Loucy (cell line): Measurements from ENCODE around the gene VPS51.

Source experiments
- H2AFZ ChIP-seq: fragments of 200-600 bp; sonication (generic); 2 replicates; pipeline ENCODE4 v1.6.0; 2016; ENCODE audit warnings: antibody characterized with exemption, mild to moderate bottlenecking, low read length, moderate library complexity
- H3F3A ChIP-seq: fragments of 200-600 bp; 2 replicates; pipeline ENCODE4 v1.6.0; 2016; ENCODE audit warnings: antibody characterized with exemption, low read depth, mild to moderate bottlenecking
- H3K27me3 ChIP-seq: fragments of 200-600 bp; sonication (generic); 2 replicates; pipeline ENCODE4 v1.6.1; 2014; ENCODE audit warnings: low read length, mild to moderate bottlenecking; ENCODE audit not compliant: insufficient read depth, poor library complexity, severe bottlenecking
- H3K36me3 ChIP-seq: fragments of 200-600 bp; sonication (generic); 2 replicates; pipeline ENCODE4 v1.6.1; 2016; ENCODE audit warnings: low read length; ENCODE audit not compliant: insufficient read depth
- H3K4me1 ChIP-seq: fragments of 200-600 bp; sonication (generic); 2 replicates; pipeline ENCODE4 v1.5.1; 2014; ENCODE audit warnings: low read length, mild to moderate bottlenecking; ENCODE audit not compliant: insufficient read depth, poor library complexity, severe bottlenecking
- H3K4me2 ChIP-seq: fragments of 200-600 bp; sonication (generic); 2 replicates; pipeline ENCODE4 v1.6.0; 2014; ENCODE audit warnings: antibody characterized with exemption, low read length, low read depth, mild to moderate bottlenecking; ENCODE audit not compliant: poor library complexity, severe bottlenecking
- H3K4me3 ChIP-seq: fragments of 200-600 bp; sonication (generic); 2 replicates; pipeline ENCODE4 v1.5.1; 2014; ENCODE audit warnings: low read length, mild to moderate bottlenecking, mixed read lengths; ENCODE audit not compliant: poor library complexity, severe bottlenecking
- H3K79me2 ChIP-seq: fragments of 200-600 bp; sonication (generic); 2 replicates; pipeline ENCODE4 v1.6.1; 2014; ENCODE audit warnings: low read length; ENCODE audit not compliant: insufficient read depth
- H3K9ac ChIP-seq: fragments of 200-600 bp; sonication (generic); 2 replicates; pipeline ENCODE4 v1.6.0; 2014; ENCODE audit warnings: mild to moderate bottlenecking, low read depth, low read length, moderate library complexity; ENCODE audit not compliant: poor library complexity, severe bottlenecking
- H3K9me2 ChIP-seq: fragments of 200-600 bp; sonication (generic); replicated peaks from 2 replicates; pipeline ENCODE4 v1.6.1; 2016; ENCODE audit warnings: low read depth, low read length, mixed read lengths
- H3K9me3 ChIP-seq: fragments of 200-600 bp; sonication (generic); 2 replicates; pipeline ENCODE4 v1.6.1; 2014; ENCODE audit warnings: mild to moderate bottlenecking, antibody characterized with exemption, low read length, low read depth; ENCODE audit not compliant: insufficient read depth
- H4K20me1 ChIP-seq: fragments of 200-600 bp; sonication (generic); 2 replicates; pipeline ENCODE4 v1.6.0; 2014; ENCODE audit warnings: antibody characterized with exemption, low read length, mild to moderate bottlenecking; ENCODE audit not compliant: insufficient read depth, poor library complexity, severe bottlenecking
- EZH2phosphoT487 ChIP-seq: fragments of 200-600 bp; IDR thresholded peaks from 2 replicates; pipeline ENCODE4 v1.6.1; 2018; ENCODE audit warnings: antibody characterized with exemption, mild to moderate bottlenecking, moderate library complexity, borderline replicate concordance
- TF ChIP-seq, protein P1 (sequence below): fragments of 200-600 bp; sonication (generic); conservative IDR thresholded peaks from 2 replicates; pipeline ENCODE4 v1.5.1; 2014; ENCODE audit warnings: mild to moderate bottlenecking, antibody characterized with exemption, low read length

Gene VPS51

DNA sequence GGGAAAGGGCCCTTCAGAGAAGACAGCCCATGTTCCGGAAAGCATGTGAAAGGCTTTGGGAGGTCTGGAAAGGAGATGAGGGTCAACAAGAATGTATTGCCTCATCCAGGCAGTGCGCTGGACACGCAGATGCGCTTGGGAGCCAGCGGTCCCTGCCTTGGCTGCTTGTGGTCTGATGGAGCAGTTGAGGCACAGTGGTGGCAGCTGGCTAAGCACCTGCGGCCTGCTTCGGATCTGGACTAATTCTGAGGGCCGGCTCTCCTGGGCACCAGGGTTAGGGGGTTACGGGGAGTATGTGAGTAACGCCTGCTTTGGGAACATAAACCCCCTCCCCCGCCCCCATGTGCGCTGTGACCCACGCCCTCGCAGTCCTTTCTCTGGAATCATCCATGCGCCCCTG, 11.1 kb downstream of the VPS51 start:
- Histone ChIP-seq H3K27me3 (no peaks in the 10 kb centered on the region), H4K20me1 (peaks cover 6% of the 10 kb centered on the region), H3K9me3 (no peaks in the 10 kb centered on the region), H3K79me2 (peaks cover 11% of the 10 kb centered on the region; the same call in 1 of the 2 replicates), H3K4me2 (no peak overlapping the region), H3K9ac (no peak overlapping the region), H3K4me1 (peaks cover 10% of the 10 kb centered on the region), H3K9me2 (no peaks in the 10 kb centered on the region), H3K36me3 (peaks cover 13% of the 10 kb centered on the region; the same call in 1 of the 2 replicates), H2AFZ (no peak overlapping the region), H3K4me3 (no peak overlapping the region), H3F3A (peaks cover 5% of the 10 kb centered on the region; the same call in 1 of the 2 replicates)
- no peak for TF ChIP-seq EZH2phosphoT487
- TF ChIP-seq, protein P1, sequence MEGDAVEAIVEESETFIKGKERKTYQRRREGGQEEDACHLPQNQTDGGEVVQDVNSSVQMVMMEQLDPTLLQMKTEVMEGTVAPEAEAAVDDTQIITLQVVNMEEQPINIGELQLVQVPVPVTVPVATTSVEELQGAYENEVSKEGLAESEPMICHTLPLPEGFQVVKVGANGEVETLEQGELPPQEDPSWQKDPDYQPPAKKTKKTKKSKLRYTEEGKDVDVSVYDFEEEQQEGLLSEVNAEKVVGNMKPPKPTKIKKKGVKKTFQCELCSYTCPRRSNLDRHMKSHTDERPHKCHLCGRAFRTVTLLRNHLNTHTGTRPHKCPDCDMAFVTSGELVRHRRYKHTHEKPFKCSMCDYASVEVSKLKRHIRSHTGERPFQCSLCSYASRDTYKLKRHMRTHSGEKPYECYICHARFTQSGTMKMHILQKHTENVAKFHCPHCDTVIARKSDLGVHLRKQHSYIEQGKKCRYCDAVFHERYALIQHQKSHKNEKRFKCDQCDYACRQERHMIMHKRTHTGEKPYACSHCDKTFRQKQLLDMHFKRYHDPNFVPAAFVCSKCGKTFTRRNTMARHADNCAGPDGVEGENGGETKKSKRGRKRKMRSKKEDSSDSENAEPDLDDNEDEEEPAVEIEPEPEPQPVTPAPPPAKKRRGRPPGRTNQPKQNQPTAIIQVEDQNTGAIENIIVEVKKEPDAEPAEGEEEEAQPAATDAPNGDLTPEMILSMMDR, result no peak

DNA sequence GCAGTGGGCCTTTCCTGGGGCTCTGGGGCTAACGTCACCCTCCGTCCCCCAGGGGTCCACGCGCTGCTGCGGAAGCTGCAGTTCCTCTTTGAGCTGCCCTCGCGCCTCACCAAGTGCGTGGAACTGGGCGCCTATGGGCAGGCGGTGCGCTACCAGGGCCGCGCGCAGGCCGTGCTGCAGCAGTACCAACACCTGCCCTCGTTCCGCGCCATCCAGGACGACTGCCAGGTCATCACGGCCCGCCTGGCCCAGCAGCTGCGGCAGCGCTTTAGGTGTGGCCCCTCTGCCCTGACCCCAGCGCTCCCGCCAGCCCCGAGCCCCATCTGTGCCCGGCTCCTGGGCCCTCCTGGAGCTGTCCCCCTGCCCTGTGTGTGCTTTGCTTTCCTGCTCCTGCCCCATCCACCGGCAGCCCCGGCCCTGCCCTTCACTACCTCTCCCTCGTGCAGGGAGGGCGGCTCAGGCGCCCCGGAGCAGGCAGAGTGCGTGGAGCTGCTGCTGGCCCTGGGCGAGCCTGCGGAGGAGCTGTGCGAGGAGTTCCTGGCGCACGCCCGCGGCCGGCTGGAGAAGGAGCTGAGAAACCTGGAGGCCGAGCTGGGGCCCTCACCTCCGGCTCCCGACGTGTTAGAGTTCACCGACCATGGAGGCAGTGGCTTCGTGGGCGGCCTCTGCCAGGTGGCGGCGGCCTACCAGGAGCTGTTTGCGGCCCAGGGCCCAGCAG, 11.9 kb downstream of the VPS51 start:
- Histone ChIP-seq H3K4me3 (no peak overlapping the region), H4K20me1 (peaks cover 6% of the 10 kb centered on the region), H2AFZ (no peak overlapping the region), H3K9me3 (no peaks in the 10 kb centered on the region), H3F3A (peaks cover 5% of the 10 kb centered on the region; the same call in 1 of the 2 replicates), H3K36me3 (peaks cover 13% of the 10 kb centered on the region; the same call in 1 of the 2 replicates), H3K9ac (no peak overlapping the region), H3K27me3 (no peaks in the 10 kb centered on the region), H3K4me2 (no peak overlapping the region), H3K79me2 (peaks cover 11% of the 10 kb centered on the region; the same call in 1 of the 2 replicates), H3K4me1 (peaks cover 14% of the 10 kb centered on the region), H3K9me2 (no peaks in the 10 kb centered on the region)
- no peak for TF ChIP-seq EZH2phosphoT487
- TF ChIP-seq, protein P1, result no peak

DNA sequence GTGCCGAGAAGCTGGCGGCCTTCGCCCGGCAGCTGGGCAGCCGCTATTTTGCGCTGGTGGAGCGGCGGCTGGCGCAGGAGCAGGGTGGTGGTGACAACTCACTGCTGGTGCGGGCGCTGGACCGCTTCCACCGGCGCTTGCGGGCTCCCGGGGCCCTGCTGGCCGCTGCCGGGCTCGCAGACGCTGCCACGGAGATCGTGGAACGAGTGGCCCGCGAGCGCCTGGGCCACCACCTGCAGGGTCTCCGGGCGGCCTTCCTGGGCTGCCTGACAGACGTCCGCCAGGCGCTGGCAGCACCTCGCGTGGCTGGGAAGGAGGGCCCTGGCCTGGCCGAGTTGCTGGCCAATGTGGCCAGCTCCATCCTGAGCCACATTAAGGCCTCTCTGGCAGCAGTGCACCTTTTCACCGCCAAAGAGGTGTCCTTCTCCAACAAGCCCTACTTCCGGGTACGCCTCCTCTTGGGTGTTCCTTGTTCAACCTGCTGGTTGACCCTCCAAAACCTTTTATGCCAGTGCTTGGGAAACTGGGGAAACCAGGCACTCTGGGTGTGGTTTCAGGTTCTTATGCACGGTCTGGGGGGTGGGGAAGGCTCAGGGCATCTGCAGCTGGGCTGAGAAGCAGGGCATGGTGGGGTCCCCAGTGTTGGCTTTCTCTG, 12.6 kb downstream of the VPS51 start:
- Histone ChIP-seq H3K79me2 (peaks cover 11% of the 10 kb centered on the region; the same call in 1 of the 2 replicates), H3K36me3 (peaks cover 13% of the 10 kb centered on the region; the same call in 1 of the 2 replicates), H3K27me3 (no peaks in the 10 kb centered on the region), H3K4me3 (no peak overlapping the region), H3K4me2 (no peak overlapping the region), H2AFZ (no peak overlapping the region), H3K9ac (no peak overlapping the region), H4K20me1 (peaks cover 6% of the 10 kb centered on the region), H3F3A (peaks cover 5% of the 10 kb centered on the region; the same call in 1 of the 2 replicates), H3K9me2 (no peaks in the 10 kb centered on the region), H3K9me3 (no peaks in the 10 kb centered on the region), H3K4me1 (peaks cover 18% of the 10 kb centered on the region)
- TF ChIP-seq, protein P1, result no peak
- no peak for TF ChIP-seq EZH2phosphoT487
